ENCODE results near the gene CEP78. TPM values are rescaled to one million over a fixed set of nuclear protein-coding genes. Genes with fewer than 3 reads are reported as not detected.
"Not testable (repeated sequence)": the region's sequence is repeated elsewhere in the genome, so short reads cannot be mapped to it uniquely, and the experiment has no call there.

Gene CEP78, protein sequence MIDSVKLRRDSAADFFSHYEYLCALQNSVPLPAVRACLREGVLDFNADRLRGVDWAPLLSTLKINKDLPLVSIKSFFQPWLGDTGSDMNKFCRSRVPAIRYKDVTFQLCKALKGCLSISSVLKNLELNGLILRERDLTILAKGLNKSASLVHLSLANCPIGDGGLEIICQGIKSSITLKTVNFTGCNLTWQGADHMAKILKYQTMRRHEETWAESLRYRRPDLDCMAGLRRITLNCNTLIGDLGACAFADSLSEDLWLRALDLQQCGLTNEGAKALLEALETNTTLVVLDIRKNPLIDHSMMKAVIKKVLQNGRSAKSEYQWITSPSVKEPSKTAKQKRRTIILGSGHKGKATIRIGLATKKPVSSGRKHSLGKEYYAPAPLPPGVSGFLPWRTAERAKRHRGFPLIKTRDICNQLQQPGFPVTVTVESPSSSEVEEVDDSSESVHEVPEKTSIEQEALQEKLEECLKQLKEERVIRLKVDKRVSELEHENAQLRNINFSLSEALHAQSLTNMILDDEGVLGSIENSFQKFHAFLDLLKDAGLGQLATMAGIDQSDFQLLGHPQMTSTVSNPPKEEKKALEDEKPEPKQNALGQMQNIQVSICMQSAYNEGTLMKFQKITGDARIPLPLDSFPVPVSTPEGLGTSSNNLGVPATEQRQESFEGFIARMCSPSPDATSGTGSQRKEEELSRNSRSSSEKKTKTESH
- 10 to 100 TPM; 22.6 to 37.2 TPM for total RNA-seq

DNA sequence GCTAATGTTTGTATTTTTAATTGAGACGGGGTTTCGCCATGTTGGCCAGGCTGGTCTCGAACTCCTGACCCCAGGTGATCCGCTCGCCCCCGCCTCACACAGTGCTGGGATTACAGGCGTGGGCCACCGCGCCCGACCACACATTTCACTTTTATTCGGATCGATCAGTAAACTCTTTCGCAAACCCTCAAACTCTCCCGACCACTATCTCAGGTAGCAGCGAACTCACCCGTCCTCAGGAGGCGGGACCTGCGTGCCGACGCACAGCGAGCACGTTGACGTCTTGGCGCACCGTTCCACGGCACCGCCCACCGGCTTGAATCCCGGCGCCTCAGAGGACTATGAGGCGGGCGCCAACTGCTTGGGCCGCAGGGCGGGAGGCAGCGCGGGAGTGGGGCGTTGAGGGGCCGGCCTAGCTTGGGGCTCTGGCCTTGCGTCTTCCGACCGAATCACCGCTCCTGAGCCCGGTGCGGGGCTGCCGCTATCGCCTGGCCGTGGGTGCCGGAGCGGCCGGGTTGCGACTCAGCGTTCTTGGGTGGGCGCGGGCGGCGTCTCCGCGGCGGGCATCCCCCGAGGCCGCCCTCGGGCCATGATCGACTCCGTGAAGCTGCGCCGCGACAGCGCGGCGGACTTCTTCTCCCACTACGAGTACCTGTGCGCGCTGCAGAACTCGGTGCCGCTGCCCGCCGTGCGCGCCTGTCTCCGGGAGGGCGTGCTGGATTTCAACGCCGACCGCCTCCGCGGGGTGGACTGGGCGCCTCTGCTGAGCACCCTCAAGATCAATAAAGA is at the start of gene CEP78:
Gene CEP78, plus strand, starts transcription at position 314 of the 789 bp plus-strand sequence. Its CDS starts 276 bp downstream, at position 590.
- no peaks in the 10 kb centered on the region for H3K9me3 Mint-ChIP-seq
- peak within 1 kb of the TSS; percentile 90 for H3K27ac Mint-ChIP-seq
- H3K4me1 Mint-ChIP-seq = peaks cover 23% of the 10 kb centered on the region
- peak; percentile 99 for ATAC-seq (replicated peaks)
- no peak within 1 kb of the TSS for H3K4me3 Mint-ChIP-seq
- peaks cover 1% of the 10 kb centered on the region for H3K27me3 Mint-ChIP-seq
- peaks cover 19% of the 10 kb centered on the region for H3K36me3 Mint-ChIP-seq (ENCODE audit: low read depth)

DNA sequence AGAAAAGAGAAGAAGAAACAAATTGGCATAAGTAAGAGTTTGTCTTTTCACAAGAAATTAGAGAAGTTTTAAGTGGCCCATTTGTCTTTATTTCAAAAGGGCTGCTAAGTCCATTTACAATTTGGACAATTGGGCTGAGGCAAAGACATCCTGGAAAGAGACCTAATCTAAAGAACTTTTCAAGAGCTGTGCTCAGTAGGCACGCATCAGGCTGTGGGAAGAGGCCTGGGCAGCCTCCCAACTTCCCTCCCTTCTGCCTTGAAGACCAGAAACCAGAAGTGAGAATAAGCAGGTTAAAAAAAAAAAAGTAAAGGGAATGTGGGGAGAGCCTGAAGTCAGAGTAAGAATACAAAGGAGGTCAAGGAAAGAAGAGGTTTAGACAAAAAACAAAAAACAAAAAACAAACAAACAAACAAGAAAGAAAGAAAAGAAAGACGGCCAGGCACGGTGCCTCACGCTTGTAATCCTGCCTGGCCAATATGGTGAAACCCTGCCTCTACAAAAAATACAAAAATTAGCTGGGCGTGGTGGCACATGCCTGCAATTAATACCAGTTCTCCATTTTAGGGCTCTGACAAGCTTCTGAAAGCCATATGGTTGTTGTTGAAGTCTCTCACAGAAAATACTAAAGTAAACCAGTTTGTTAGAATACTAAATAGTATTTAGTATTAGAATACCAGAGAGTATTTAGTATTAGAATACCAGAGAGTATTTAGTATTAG is 48.0 kb upstream of the CEP78 start:
- no peak overlapping the region for H3K27ac Mint-ChIP-seq
- ATAC-seq (replicated peaks) = no peak
- no peaks in the 10 kb centered on the region for H3K9me3 Mint-ChIP-seq
- no peaks in the 10 kb centered on the region for H3K27me3 Mint-ChIP-seq
- no peaks in the 10 kb centered on the region for H3K4me1 Mint-ChIP-seq
- no peak overlapping the region for H3K4me3 Mint-ChIP-seq
- no peaks in the 10 kb centered on the region for H3K36me3 Mint-ChIP-seq (ENCODE audit: low read depth)

DNA sequence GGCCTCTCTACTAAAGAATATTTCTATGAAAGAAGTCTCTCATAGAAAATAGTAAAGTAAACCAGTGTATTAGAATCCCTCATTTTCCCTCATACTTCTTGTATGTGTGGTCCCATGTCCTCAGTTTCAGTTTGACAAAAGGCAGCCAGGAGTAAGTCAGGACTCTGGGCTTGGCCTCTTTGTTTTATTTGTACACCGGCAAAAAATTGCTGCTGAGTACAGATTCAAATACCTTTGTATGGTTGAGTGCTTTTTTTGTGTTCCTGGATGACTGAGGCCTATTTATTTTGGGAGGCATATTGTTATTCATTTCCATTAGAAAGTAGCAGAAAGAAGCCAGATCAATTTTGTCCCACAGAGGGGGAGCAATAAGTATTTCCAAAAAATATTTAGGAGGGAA is 47.3 kb upstream of the CEP78 start:
- ATAC-seq (replicated peaks) = no peak
- no peak overlapping the region for H3K4me3 Mint-ChIP-seq
- no peaks in the 10 kb centered on the region for H3K4me1 Mint-ChIP-seq
- H3K9me3 Mint-ChIP-seq = no peaks in the 10 kb centered on the region
- no peak overlapping the region for H3K27ac Mint-ChIP-seq
- no peaks in the 10 kb centered on the region for H3K36me3 Mint-ChIP-seq (ENCODE audit: low read depth)
- no peaks in the 10 kb centered on the region for H3K27me3 Mint-ChIP-seq

DNA sequence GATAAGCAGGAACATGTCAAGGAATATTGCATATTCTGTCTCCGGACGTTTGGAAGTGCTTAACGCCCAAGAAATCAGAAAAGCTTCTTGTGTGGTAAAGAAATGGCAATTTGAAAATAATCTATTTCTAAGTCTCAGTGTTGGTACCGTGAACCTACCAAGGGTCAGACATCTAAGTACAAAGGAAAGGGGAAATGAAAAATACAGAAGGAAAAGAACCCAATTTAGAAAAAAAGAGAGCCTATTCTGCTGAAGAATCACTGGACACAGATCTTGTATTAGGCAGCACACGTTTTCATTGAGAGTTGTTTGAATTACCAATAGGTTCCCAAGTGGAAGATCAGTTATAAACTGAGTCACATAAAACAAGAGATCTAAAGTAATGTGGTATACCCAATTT is 46.9 kb upstream of the CEP78 start:
- Mint-ChIP-seq H3K4me1 (no peaks in the 10 kb centered on the region), H3K36me3 (ENCODE audit: low read depth) (no peaks in the 10 kb centered on the region), H3K27ac (no peak overlapping the region), H3K4me3 (no peak overlapping the region), H3K9me3 (peaks cover under 1% of the 10 kb centered on the region), H3K27me3 (no peaks in the 10 kb centered on the region)
- no peak for ATAC-seq (replicated peaks)

DNA sequence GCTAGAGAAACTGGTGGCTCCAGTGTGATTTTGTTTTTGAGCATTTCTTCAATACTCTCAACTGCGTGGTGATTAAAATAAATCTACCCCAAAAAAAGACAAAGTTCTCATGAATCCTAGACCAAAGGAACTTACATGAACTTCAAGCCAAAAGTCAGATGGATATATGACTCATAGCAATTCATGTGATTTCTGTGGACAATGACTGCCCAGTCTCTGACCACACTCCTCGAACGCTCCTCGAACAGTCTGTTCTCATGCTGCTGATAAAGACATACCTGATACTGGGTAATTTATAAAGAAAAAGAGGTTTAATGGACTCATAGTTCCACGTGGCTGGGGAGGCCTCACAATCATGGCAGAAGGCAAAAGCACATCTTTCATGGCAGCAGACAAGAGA is 46.4 kb upstream of the CEP78 start:
- H3K27me3 Mint-ChIP-seq = no peaks in the 10 kb centered on the region
- no peak overlapping the region for H3K27ac Mint-ChIP-seq
- H3K4me1 Mint-ChIP-seq = no peaks in the 10 kb centered on the region
- H3K4me3 Mint-ChIP-seq = no peak overlapping the region
- peaks cover 3% of the 10 kb centered on the region for H3K9me3 Mint-ChIP-seq
- no peak for ATAC-seq (replicated peaks)
- no peaks in the 10 kb centered on the region for H3K36me3 Mint-ChIP-seq (ENCODE audit: low read depth)

DNA sequence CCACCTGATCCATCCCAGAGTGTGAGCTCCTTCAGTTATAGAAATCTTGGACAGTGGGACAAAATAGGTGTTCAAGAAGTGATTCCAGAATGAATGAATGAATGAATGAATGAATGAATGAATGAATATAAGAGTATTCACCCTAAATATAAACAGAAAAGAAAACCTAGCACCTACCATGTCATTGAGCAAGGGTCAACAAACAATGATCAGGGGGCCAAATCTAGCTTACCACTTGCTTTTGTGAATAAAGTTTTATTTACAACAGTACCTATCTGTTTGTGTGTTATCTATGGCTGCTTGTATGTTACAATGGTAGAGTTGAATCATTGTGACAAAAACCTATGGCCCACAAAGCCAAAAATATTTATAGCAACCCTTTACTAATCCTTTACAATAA is 43.9 kb upstream of the CEP78 start:
- H3K4me1 Mint-ChIP-seq = no peaks in the 10 kb centered on the region

DNA sequence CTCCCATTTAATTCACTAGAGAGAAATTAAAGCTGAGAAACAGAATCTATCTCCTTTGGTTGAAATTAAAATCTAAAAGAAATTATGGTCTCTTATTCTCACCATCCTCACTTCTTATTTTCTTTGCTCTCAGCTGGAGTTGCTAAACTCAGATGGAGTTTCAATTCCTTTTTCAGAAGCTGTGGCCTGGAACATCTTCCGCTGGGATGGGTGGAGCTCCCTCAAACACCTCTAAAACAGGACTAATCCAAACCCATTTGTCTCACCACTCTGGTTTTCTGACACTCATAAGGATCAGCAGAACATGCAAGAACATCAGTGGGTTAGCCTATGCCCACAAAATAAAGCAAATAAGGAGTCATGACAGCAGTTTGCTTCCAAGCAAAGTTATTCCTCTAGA is 39.6 kb upstream of the CEP78 start:
- Mint-ChIP-seq H3K27ac (no peak overlapping the region), H3K27me3 (no peaks in the 10 kb centered on the region), H3K36me3 (ENCODE audit: low read depth) (no peaks in the 10 kb centered on the region), H3K4me3 (no peak overlapping the region), H3K9me3 (peaks cover 19% of the 10 kb centered on the region), H3K4me1 (peaks cover 9% of the 10 kb centered on the region)
- ATAC-seq (replicated peaks) = no peak

More for the DNA sequence above, 43.9 kb upstream of the CEP78 start:
- Mint-ChIP-seq H3K9me3 (peaks cover 3% of the 10 kb centered on the region), H3K36me3 (ENCODE audit: low read depth) (no peaks in the 10 kb centered on the region), H3K27ac (no peak overlapping the region), H3K27me3 (no peaks in the 10 kb centered on the region), H3K4me3 (no peak overlapping the region)
- ATAC-seq (replicated peaks) = no peak

DNA sequence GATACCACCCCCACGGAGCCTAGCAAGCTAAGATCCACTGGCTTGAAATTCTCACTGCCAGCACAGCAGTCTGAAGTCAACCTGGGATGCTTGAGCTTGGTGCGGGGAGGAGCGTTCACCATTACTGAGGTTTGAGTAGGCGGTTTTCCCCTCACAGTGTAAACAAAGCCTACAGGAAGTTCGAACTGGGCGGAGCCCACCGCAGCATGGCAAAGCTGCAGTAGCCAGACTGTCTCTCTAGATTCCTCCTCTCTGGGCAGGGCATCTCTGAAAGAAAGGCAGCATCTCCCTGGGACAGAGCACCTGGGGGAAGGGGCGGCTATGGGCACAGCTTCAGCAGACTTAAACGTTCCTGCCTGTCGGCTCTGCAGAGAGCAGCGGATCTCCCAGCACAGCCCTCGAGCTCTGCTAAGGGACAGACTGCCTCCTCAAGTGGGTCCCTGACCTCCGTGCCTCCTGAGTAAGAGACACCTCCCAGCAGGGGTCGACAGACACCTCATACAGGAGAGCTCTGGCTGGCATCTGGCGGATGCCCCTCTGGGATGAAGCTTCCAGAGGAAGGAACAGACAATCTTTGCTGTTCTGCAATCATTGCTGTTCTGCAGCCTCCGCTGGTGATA is 34.6 kb upstream of the CEP78 start:
- H3K9me3 Mint-ChIP-seq = peaks cover 35% of the 10 kb centered on the region
- peak overlapping the region; percentile 17 for H3K27ac Mint-ChIP-seq
- H3K4me1 Mint-ChIP-seq = peaks cover 19% of the 10 kb centered on the region
- peak; percentile 80 for ATAC-seq (replicated peaks)
- not testable (repeated sequence) for H3K27me3 Mint-ChIP-seq; H3K36me3 Mint-ChIP-seq (ENCODE audit: low read depth)
- H3K4me3 Mint-ChIP-seq = peak overlapping the region; percentile 54

DNA sequence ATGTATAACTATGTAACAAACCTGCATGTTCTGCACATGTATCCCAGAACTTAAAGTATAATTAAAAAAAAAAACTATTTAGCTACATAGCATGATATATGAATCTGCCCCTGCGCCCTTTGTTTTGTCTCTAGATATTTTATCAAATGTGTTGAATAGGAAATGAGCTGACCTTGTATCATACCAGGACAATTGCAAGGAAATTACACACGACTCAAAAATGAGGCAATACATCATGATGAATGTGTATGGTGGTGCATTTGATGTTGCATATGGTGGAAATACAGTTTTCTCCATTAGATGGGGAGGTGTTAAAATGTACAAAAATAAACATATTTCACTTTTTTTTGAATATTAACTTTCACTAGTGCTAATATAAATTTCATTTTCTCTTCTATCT is 28.6 kb upstream of the CEP78 start:
- peaks cover 18% of the 10 kb centered on the region for H3K4me1 Mint-ChIP-seq
- H3K4me3 Mint-ChIP-seq = no peak overlapping the region
- H3K36me3 Mint-ChIP-seq (ENCODE audit: low read depth) = no peaks in the 10 kb centered on the region
- H3K9me3 Mint-ChIP-seq = peaks cover 18% of the 10 kb centered on the region
- no peak for ATAC-seq (replicated peaks)
- H3K27me3 Mint-ChIP-seq = no peaks in the 10 kb centered on the region
- H3K27ac Mint-ChIP-seq = no peak overlapping the region

DNA sequence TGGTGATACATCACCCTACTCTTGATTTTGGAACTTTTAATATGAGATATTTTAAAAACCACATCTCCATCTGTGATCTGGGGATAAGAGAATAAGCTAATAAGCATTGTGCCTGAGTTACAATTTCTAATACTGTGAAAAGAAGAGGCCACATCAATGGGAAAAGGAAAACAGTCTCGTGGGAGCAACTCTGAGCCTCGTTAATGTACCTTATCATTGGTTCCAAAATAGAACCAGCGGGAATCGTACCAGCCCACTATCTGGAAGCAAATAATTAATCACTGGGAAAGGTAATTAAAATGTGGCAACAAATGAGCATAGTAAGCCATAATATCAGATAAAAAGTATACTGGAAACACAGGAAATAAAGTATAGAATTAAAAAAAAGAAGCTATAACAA is 28.0 kb upstream of the CEP78 start:
- no peak for ATAC-seq (replicated peaks)
- peaks cover 15% of the 10 kb centered on the region for H3K9me3 Mint-ChIP-seq
- no peak overlapping the region for H3K4me3 Mint-ChIP-seq
- H3K27me3 Mint-ChIP-seq = no peaks in the 10 kb centered on the region
- no peaks in the 10 kb centered on the region for H3K36me3 Mint-ChIP-seq (ENCODE audit: low read depth)
- peaks cover 22% of the 10 kb centered on the region for H3K4me1 Mint-ChIP-seq
- H3K27ac Mint-ChIP-seq = no peak overlapping the region

DNA sequence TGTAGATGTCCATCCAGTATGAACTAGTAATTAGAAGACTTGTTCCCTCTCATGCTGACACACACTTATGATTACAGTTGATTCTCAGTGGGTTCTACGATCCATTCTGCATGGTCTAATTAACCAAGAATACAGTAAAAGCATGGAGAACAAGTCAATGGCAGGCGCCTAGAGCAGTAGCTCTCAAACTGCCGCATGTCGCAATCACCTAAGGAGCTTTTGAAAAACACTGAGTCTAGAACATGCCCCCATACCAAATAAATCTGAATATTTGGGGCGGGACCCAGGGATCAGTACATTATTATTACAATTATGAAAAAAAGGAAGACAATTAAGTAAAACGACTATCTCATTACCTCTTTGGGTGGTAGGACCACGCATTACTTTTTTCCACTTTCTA is 26.7 kb upstream of the CEP78 start:
- no peak overlapping the region for H3K27ac Mint-ChIP-seq
- H3K9me3 Mint-ChIP-seq = peaks cover 6% of the 10 kb centered on the region
- H3K36me3 Mint-ChIP-seq (ENCODE audit: low read depth) = no peaks in the 10 kb centered on the region
- H3K27me3 Mint-ChIP-seq = no peaks in the 10 kb centered on the region
- ATAC-seq (replicated peaks) = no peak
- H3K4me3 Mint-ChIP-seq = no peak overlapping the region
- peaks cover 26% of the 10 kb centered on the region for H3K4me1 Mint-ChIP-seq

DNA sequence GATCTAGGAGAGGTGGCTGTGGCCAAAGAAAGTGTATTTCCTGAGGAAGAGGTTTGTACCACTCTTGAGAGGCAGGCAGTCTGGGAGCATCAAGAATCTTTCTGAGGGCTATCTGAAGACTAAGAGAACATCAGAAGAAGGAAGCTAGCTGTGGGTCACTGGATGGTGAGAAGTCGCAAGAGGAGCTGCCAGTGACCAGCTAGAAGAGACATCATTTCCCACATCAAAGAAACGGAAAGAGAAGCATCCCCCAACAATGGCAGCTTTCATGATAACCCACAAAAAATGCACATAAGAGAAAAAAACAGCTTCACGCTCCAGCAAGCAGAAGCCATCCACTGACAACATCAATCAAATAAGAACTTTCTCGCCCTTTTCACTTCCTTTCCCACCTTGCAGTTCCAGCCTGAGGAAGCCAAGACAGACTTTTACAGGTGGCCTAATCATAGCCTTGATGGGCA is 25.0 kb upstream of the CEP78 start:
- Mint-ChIP-seq H3K27me3 (no peaks in the 10 kb centered on the region), H3K4me1 (peaks cover 26% of the 10 kb centered on the region), H3K27ac (peak overlapping the region; percentile 51), H3K36me3 (ENCODE audit: low read depth) (no peaks in the 10 kb centered on the region), H3K4me3 (peak overlapping the region; percentile 32), H3K9me3 (peaks cover 6% of the 10 kb centered on the region)
- peak; percentile 14 for ATAC-seq (replicated peaks)

DNA sequence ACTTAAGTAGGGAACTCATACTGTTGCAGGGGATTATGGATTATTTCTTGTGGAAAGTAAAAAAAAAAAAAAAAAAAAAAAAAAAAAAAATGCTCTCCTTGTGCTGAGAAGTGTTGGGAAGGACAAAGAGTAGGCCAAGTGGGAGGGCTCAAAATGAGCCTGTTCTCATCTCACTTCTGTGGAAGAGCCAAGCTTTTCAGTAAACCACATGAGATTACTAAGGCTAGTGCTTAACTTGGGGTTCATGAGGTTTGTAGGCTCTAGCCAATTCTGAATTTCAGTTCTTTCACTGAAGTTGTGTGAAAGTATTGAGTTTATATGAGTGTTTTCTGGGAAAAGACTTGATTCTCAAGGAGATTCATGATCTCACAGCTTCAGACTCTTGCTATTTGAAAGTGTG is 23.0 kb upstream of the CEP78 start:
- Mint-ChIP-seq H3K9me3 (peaks cover 2% of the 10 kb centered on the region), H3K27ac (peak overlapping the region; percentile 36), H3K4me3 (no peak overlapping the region), H3K36me3 (ENCODE audit: low read depth) (no peaks in the 10 kb centered on the region), H3K27me3 (no peaks in the 10 kb centered on the region), H3K4me1 (peaks cover 26% of the 10 kb centered on the region)
- peak; percentile 38 for ATAC-seq (replicated peaks)

DNA sequence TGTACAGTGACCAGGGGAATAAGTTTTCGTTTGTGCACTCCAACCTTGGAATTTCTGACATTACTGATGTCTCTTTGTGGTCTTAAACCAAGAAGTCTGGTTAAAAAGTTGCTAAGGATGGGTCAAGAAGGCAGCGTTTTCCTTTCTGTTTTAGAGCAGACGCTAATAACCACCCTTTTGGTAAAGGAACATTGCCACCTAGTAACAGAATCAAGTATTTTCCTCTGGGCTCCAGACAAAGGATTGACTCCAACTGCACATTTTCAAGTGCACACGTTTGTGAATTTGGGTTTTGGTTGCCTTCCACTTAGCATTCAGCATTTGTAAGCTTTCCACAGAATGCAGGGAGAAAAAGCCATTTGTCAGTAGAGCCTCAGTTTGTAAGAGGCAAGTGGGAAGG is 22.2 kb upstream of the CEP78 start:
- peak; percentile 34 for ATAC-seq (replicated peaks)
- Mint-ChIP-seq H3K4me1 (peaks cover 26% of the 10 kb centered on the region), H3K27ac (no peak overlapping the region), H3K27me3 (no peaks in the 10 kb centered on the region), H3K4me3 (peak overlapping the region; percentile 25), H3K36me3 (ENCODE audit: low read depth) (no peaks in the 10 kb centered on the region), H3K9me3 (no peaks in the 10 kb centered on the region)

All from activated T-helper 17 cell treated with anti-CD3 and anti-CD28 coated beads, Interleukin-2, amount 50 U/mL, for 72 hours (primary cell).